ENCODE results near the gene POLRMT.

Gene POLRMT

GRCh38 chr19:582497-583197, 50.7 kb downstream of the POLRMT start:
- TF ChIP-seq CTCF (conservative IDR thresholded peaks at IDR 0.05) (no peak), ZFX (IDR thresholded peaks at IDR 0.05) (no peak)

GRCh38 chr19:581399-582111, 51.8 kb downstream of the POLRMT start:
- H3K27ac ChIP-seq: no peak overlapping the region
- no peak for TF ChIP-seq ZFX (IDR thresholded peaks at IDR 0.05)
- no peak for TF ChIP-seq CTCF (conservative IDR thresholded peaks at IDR 0.05)

More at GRCh38 chr19:582497-583197, 50.7 kb downstream of the POLRMT start:
- no peak overlapping the region for H3K27ac ChIP-seq

- TF ChIP-seq CTCF (conservative IDR thresholded peaks at IDR 0.05): no peak
- TF ChIP-seq ZFX (IDR thresholded peaks at IDR 0.05): no peak
- no peak overlapping the region for H3K27ac ChIP-seq
Measured at GRCh38 chr19:580274-580835, 53.0 kb downstream of the POLRMT start.

- TF ChIP-seq ZFX (IDR thresholded peaks at IDR 0.05) (no peak), CTCF (conservative IDR thresholded peaks at IDR 0.05) (no peak)
- no peak overlapping the region for H3K27ac ChIP-seq
Measured at GRCh38 chr19:579842-580155, 53.5 kb downstream of the POLRMT start.

- TF ChIP-seq ZFX (IDR thresholded peaks at IDR 0.05): no peak
- H3K27ac ChIP-seq: no peak overlapping the region
Measured at GRCh38 chr19:579111-579841, 54.1 kb downstream of the POLRMT start.

GRCh38 chr19:577439-578392, 55.6 kb downstream of the POLRMT start:
- no peak for TF ChIP-seq ZFX (IDR thresholded peaks at IDR 0.05)
- TF ChIP-seq CTCF (conservative IDR thresholded peaks at IDR 0.05): no peak
- H3K27ac ChIP-seq: no peak overlapping the region

Measured in C4-2B (cell line).